H1 (cell line): Measurements from ENCODE around the gene LRRC19. TPM values are rescaled to one million over a fixed set of nuclear protein-coding genes. Genes with fewer than 3 reads are reported as not detected.

Experiments used
- CTCF ChIA-PET: fragments of 300-600 bp; sonication (Branson Sonifier 250); formaldehyde crosslinking; loops from one replicate; lab custom pipeline; 2021; ENCODE audit not compliant: partially characterized antibody; lab: Charles Lee
- POLR2A ChIA-PET: fragments of 300-600 bp; sonication (Branson Sonifier 250); formaldehyde crosslinking; loops from one replicate; lab custom pipeline; 2021; ENCODE audit warnings: inconsistent platforms; ENCODE audit not compliant: partially characterized antibody; lab: Charles Lee
- DNase-seq, 2 experiments: peaks; one replicate each; pipeline versions ENCODE4 v3.0.0 to v3.0.0-alpha.2; 2010 to 2022; ENCODE audit warnings: low spot score in 2 of 2, low read depth in 1 of 2, mixed read lengths in 1 of 2
- FAIRE-seq: peaks from 2 replicates; lab custom pipeline; 2011; peaks lifted over from hg19 to GRCh38; lab: Jason Lieb, UNC
- H2AFZ ChIP-seq: 2 replicates; pipeline ENCODE4 v1.8.1; 2012; ENCODE audit warnings: low read length, inconsistent platforms
- H2AK5ac ChIP-seq: 2 replicates; pipeline ENCODE4 v1.6.1; 2013; ENCODE audit warnings: low read depth, low read length
- H2BK120ac ChIP-seq: replicated peaks from 2 replicates; pipeline ENCODE3; 2013; ENCODE audit warnings: low read depth, low read length, inconsistent platforms
- H2BK12ac ChIP-seq: 2 replicates; pipeline ENCODE4 v1.6.1; 2013; ENCODE audit warnings: low read depth, low read length
- H2BK15ac ChIP-seq: 2 replicates; pipeline ENCODE4 v1.6.1; 2013; ENCODE audit warnings: low read length
- H2BK20ac ChIP-seq: 2 replicates; pipeline ENCODE4 v1.6.1; 2013; ENCODE audit warnings: low read length
- H2BK5ac ChIP-seq: 2 replicates; pipeline ENCODE4 v1.6.1; 2013; ENCODE audit warnings: low read depth, low read length
- H3K14ac ChIP-seq: 2 replicates; pipeline ENCODE4 v1.6.1; 2013; ENCODE audit warnings: inconsistent platforms; ENCODE audit not compliant: insufficient read length
- H3K18ac ChIP-seq: 2 replicates; pipeline ENCODE4 v1.6.1; 2013; ENCODE audit warnings: low read length; ENCODE audit errors: extremely low read depth
- H3K23ac ChIP-seq: 2 replicates; pipeline ENCODE4 v1.6.1; 2013; ENCODE audit warnings: inconsistent platforms; ENCODE audit not compliant: insufficient read length
- H3K23me2 ChIP-seq: 2 replicates; pipeline ENCODE4 v1.6.1; 2013; ENCODE audit warnings: low read depth, low read length
- H3K27ac ChIP-seq: 2 replicates; pipeline ENCODE4 v1.6.1; 2011; ENCODE audit warnings: low read depth, low read length, inconsistent platforms
- H3K27me3 ChIP-seq, 4 experiments: replicated peaks in 1 of 4; 1 replicate in 1 of 4; 2 replicates in 3 of 4; pipeline versions ENCODE4 v1.6.1 to v1.8.1; 2011 to 2013; ENCODE audit warnings: low read length in 3 of 4, mild to moderate bottlenecking in 3 of 4, inconsistent platforms in 2 of 4, mixed read lengths in 2 of 4, moderate library complexity in 1 of 4; ENCODE audit not compliant: control insufficient read depth in 3 of 4, insufficient read depth in 3 of 4; ENCODE audit errors: extremely low read depth in 1 of 4
- H3K36me3 ChIP-seq, 4 experiments: 2 replicates each; pipeline versions ENCODE4 v1.6.1 to v1.8.1; 2011 to 2013; ENCODE audit warnings: mild to moderate bottlenecking in 4 of 4, low read length in 3 of 4, moderate library complexity in 2 of 4, control low read depth in 1 of 4, inconsistent platforms in 1 of 4; ENCODE audit not compliant: insufficient read depth in 4 of 4, control insufficient read depth in 2 of 4
- H3K4ac ChIP-seq: replicated peaks from 2 replicates; pipeline ENCODE3; 2013; ENCODE audit warnings: low read length, low read depth, mixed read lengths, inconsistent platforms; ENCODE audit not compliant: insufficient read length
- H3K4me1 ChIP-seq, 4 experiments: replicated peaks in 1 of 4; 1 replicate in 1 of 4; 2 replicates in 3 of 4; pipeline versions ENCODE4 v1.6.1 to v1.8.1; 2011 to 2013; ENCODE audit warnings: low read length in 3 of 4, inconsistent platforms in 2 of 4, mixed read lengths in 1 of 4; ENCODE audit not compliant: insufficient read depth in 4 of 4, control insufficient read depth in 3 of 4
- H3K4me2 ChIP-seq, 2 experiments: 2 replicates each; pipeline versions ENCODE4 v1.6.1 to v1.8.1; 2011 to 2013; ENCODE audit warnings: low read depth in 2 of 2, low read length in 2 of 2, control low read depth in 1 of 2, inconsistent platforms in 1 of 2, mild to moderate bottlenecking in 1 of 2; ENCODE audit not compliant: insufficient read depth in 1 of 2
- H3K4me3 ChIP-seq, 4 experiments: fragments of 200-600, 300-600 bp in 1 of 4; sonication (generic), shearing (Covaris generic), sonication (Bioruptor Twin) in 1 of 4; 2 replicates each; pipeline versions ENCODE4 v1.5.1 to v1.8.1; 2011 to 2016; ENCODE audit warnings: low read length in 4 of 4, low read depth in 3 of 4, control low read depth in 2 of 4, inconsistent platforms in 2 of 4, mild to moderate bottlenecking in 2 of 4, mixed read lengths in 1 of 4, moderate library complexity in 1 of 4; ENCODE audit not compliant: insufficient read depth in 2 of 4; ENCODE audit errors: extremely low read depth in 1 of 4
- H3K56ac ChIP-seq: replicated peaks from 2 replicates; pipeline ENCODE3; 2013; ENCODE audit warnings: low read depth, mild to moderate bottlenecking, mixed read lengths, low read length, inconsistent platforms; ENCODE audit not compliant: insufficient read length
- H3K79me1 ChIP-seq: 2 replicates; pipeline ENCODE4 v1.6.1; 2013; ENCODE audit warnings: low read depth, low read length, control low read depth
- H3K79me2 ChIP-seq, 2 experiments: 2 replicates each; pipeline versions ENCODE4 v1.6.1 to v1.8.1; 2012 to 2013; ENCODE audit warnings: low read length in 2 of 2, mild to moderate bottlenecking in 2 of 2, inconsistent platforms in 1 of 2; ENCODE audit not compliant: insufficient read depth in 2 of 2, control insufficient read depth in 1 of 2
- H3K9ac ChIP-seq, 4 experiments: replicated peaks in 1 of 4; 1 replicate in 1 of 4; 2 replicates in 3 of 4; pipeline versions ENCODE4 v1.6.1 to v1.8.1; 2011 to 2013; ENCODE audit warnings: low read depth in 3 of 4, low read length in 3 of 4, control low read depth in 2 of 4, mild to moderate bottlenecking in 2 of 4, moderate library complexity in 2 of 4, inconsistent platforms in 1 of 4; ENCODE audit errors: extremely low read depth in 1 of 4
- H3K9me3 ChIP-seq, 2 experiments: 2 replicates each; pipeline versions ENCODE4 v1.6.1 to v1.8.1; 2012 to 2013; ENCODE audit warnings: mild to moderate bottlenecking in 2 of 2, moderate library complexity in 2 of 2, control low read depth in 1 of 2, inconsistent platforms in 1 of 2, low read depth in 1 of 2, low read length in 1 of 2, mixed read lengths in 1 of 2; ENCODE audit not compliant: insufficient read depth in 2 of 2
- H4K20me1 ChIP-seq, 2 experiments: replicated peaks in 1 of 2; 2 replicates each; pipeline versions ENCODE3 to v1.8.1; 2011 to 2013; ENCODE audit warnings: inconsistent platforms in 2 of 2, low read length in 2 of 2, mild to moderate bottlenecking in 1 of 2; ENCODE audit not compliant: insufficient read depth in 2 of 2, control insufficient read depth in 1 of 2
- H4K5ac ChIP-seq: 2 replicates; pipeline ENCODE4 v1.6.1; 2013; ENCODE audit warnings: low read length, low read depth, mixed read lengths, inconsistent platforms; ENCODE audit not compliant: insufficient read length
- H4K8ac ChIP-seq: 2 replicates; pipeline ENCODE4 v1.8.0; 2013; ENCODE audit warnings: mild to moderate bottlenecking, moderate library complexity, low read length, inconsistent platforms; ENCODE audit not compliant: insufficient read depth; ENCODE audit errors: extremely low read depth
- H4K91ac ChIP-seq: replicated peaks from 2 replicates; pipeline ENCODE3; 2013; ENCODE audit warnings: low read length, mixed read lengths, inconsistent platforms; ENCODE audit not compliant: insufficient read length
- NANOG ChIP-seq: IDR thresholded peaks from 2 replicates; pipeline ENCODE4 v1.6.1; 2011; ENCODE audit warnings: low read length, low read depth, mild to moderate bottlenecking, inconsistent platforms; ENCODE audit not compliant: insufficient read depth, poor library complexity, severe bottlenecking
- WGBS, 2 experiments: shearing (Covaris generic) in 1 of 2; methylation state at CpG; one replicate each; pipeline versions ENCODE4 v1.1.6 to v1.1.7; 2013 to 2015; ENCODE audit warnings: low lambda C conversion rate in 2 of 2, mixed read lengths in 2 of 2, inconsistent platforms in 1 of 2, low coverage in 1 of 2, missing lambda C conversion rate in 1 of 2; ENCODE audit not compliant: insufficient replicate concordance in 2 of 2, insufficient coverage in 1 of 2, insufficient read length in 1 of 2; ENCODE audit errors: extremely low coverage in 1 of 2, missing lambda C conversion rate in 1 of 2; 5-methylcytosine and 5-hydroxymethylcytosine counted together
- polyA plus RNA-seq, 7 experiments: library from polyadenylated mRNA; depleted of rRNA in 3 of 7; stranded (reverse) in 5 of 7; unstranded in 2 of 7; fragments of >200 nt in 5 of 7; fragments of 200-250 nt in 2 of 7; gene quantifications; 1 replicate in 5 of 7; 2 replicates in 1 of 7; 4 replicates in 1 of 7; pipeline versions ENCODE4 v1.2.1 to v1.2.3, GENCODE V29; 2011 to 2013; ENCODE audit warnings: missing spikeins in 2 of 7, mixed read lengths in 2 of 7
- total RNA-seq: library from RNA; stranded (reverse); fragmentation: NEBNext Ultra II Directional; extraction: Animal tissue kit (Norgen Biotek cat#: 25700); gene quantifications from 2 replicates; pipeline ENCODE4 v1.2.1, GENCODE V29; 2021

LRRC19 gene
- total and polyA plus RNA-seq, 2 of the 8 experiments (the other 6 are each of a cell fraction or from before 2014, with no cell fraction given) = not detected

- no peak overlapping the region for H2AK5ac ChIP-seq
- no peaks in the 10 kb centered on the region for H3K79me2 ChIP-seq
- H3K23me2 ChIP-seq = no peaks in the 10 kb centered on the region
- H3K9ac ChIP-seq = no peak overlapping the region
- no peak overlapping the region for H3K56ac ChIP-seq
- no peak overlapping the region for H2BK5ac ChIP-seq
- H4K91ac ChIP-seq = no peak overlapping the region
- no peaks in the 10 kb centered on the region for H3K9me3 ChIP-seq
- ChIA-PET CTCF (interaction anchor here (1.0 to 1.1 kb wide), 2 partner anchors 10 to 18 kb away, joined by 3 read pairs; no protein-coding TSS in a partner anchor), POLR2A (no interaction called here)
- no peak overlapping the region for H3K14ac ChIP-seq
- no peak overlapping the region for H3K4me2 ChIP-seq
- no peak overlapping the region for H2BK120ac ChIP-seq
- no peak overlapping the region for H3K23ac ChIP-seq
- DNase-seq (no peak), FAIRE-seq (no peak)
- H2BK12ac ChIP-seq = no peak overlapping the region
- H2BK15ac ChIP-seq = no peak overlapping the region
- no peak overlapping the region for H3K18ac ChIP-seq
- no peaks in the 10 kb centered on the region for H4K20me1 ChIP-seq
- no peak overlapping the region for H3K4me3 ChIP-seq
- no peak overlapping the region for H4K5ac ChIP-seq
- no peak overlapping the region for H3K27ac ChIP-seq
- no peak overlapping the region for H2BK20ac ChIP-seq
- no peaks in the 10 kb centered on the region for H3K27me3 ChIP-seq
- no peaks in the 10 kb centered on the region for H3K4me1 ChIP-seq
- no peak overlapping the region for H4K8ac ChIP-seq
- H3K4ac ChIP-seq = no peak overlapping the region
- WGBS, 2 experiments = 83% methylated on average over 1 of the region's 1 CpG; no CpG with 5 or more reads in 1 of the 2 experiments
- peaks cover 0 to 3% (median 0%) of the 10 kb centered on the region in 4 experiments; a peak in 1 of 8 replicates for H3K36me3 ChIP-seq
- TF ChIP-seq NANOG = no peak
- no peak overlapping the region for H2AFZ ChIP-seq
- no peaks in the 10 kb centered on the region for H3K79me1 ChIP-seq
Observed at GRCh38 chr9:27042476-27042875, 37.0 kb upstream of the LRRC19 start.
